HepG2 (cell line): ENCODE measurements around the gene ZFAND2B. TPM values are rescaled to one million over a fixed set of nuclear protein-coding genes. Genes with fewer than 3 reads are reported as not detected.

Experiments used
- ATAC-seq: fragments of 200-7000 bp; cut with Tn5 transposase; 3 replicates; pipeline ENCODE4 v1.9.1; 2020; ENCODE audit warnings: mild to moderate bottlenecking, moderate library complexity
- BruUV-seq: library from RNA; stranded (reverse); fragments of 400-500 nt; replicated peaks from 2 replicates; lab custom pipeline; 2021; lab: Mats Ljungman, UMichigan
- CTCF ChIA-PET: fragments of 300-600 bp; formaldehyde crosslinking; extraction: SDS; loops from one replicate; lab custom pipeline; 2021; ENCODE audit warnings: low total read pairs, inconsistent platforms, low intra/inter-chr PET ratio; lab: Yijun Ruan, JAX
- POLR2A ChIA-PET: fragments of 350-600 bp; sonication (Branson Sonifier 250); formaldehyde crosslinking; loops from one replicate; lab custom pipeline; 2020; ENCODE audit warnings: antibody characterized with exemption, inconsistent platforms; lab: Yijun Ruan, JAX
- DNase-seq: peaks from one replicate; pipeline ENCODE4 v3.0.0-alpha.2; 2015; ENCODE audit warnings: low spot score
- FAIRE-seq: peaks from 3 replicates; lab custom pipeline; 2011; peaks lifted over from hg19 to GRCh38; lab: Jason Lieb, UNC
- H2AFZ ChIP-seq: one replicate; pipeline ENCODE4 v1.6.1; 2011; ENCODE audit warnings: low read length, inconsistent platforms
- H3K27ac ChIP-seq: fragments of 300-600 bp; 3 replicates; pipeline ENCODE4 v1.8.0; 2011; ENCODE audit warnings: mixed run types, mild to moderate bottlenecking, mixed read lengths, low read length, inconsistent platforms; ENCODE audit not compliant: insufficient read depth; ENCODE audit errors: extremely low read length
- H3K27me3 ChIP-seq, 2 experiments: fragments of 200-600 bp in 1 of 2; 2 replicates in 1 of 2; 3 replicates in 1 of 2; pipeline versions ENCODE4 v1.6.0 to v1.8.0; 2011; ENCODE audit warnings: low read length in 2 of 2, mild to moderate bottlenecking in 2 of 2, moderate library complexity in 2 of 2, inconsistent platforms in 1 of 2; ENCODE audit not compliant: insufficient read depth in 2 of 2, control insufficient read depth in 1 of 2
- H3K36me3 ChIP-seq, 2 experiments: fragments of 200-600 bp in 1 of 2; replicated peaks in 1 of 2; 2 replicates in 1 of 2; 3 replicates in 1 of 2; pipeline versions ENCODE4 v1.5.1 to v1.8.0; 2011; ENCODE audit warnings: low read length in 2 of 2, inconsistent platforms in 1 of 2; ENCODE audit not compliant: insufficient read depth in 2 of 2, control insufficient read depth in 1 of 2
- H3K4me1 ChIP-seq: 2 replicates; pipeline ENCODE4 v1.5.1; 2012; ENCODE audit warnings: low read length, inconsistent platforms; ENCODE audit not compliant: insufficient read depth
- H3K4me2 ChIP-seq: 2 replicates; pipeline ENCODE4 v1.6.0; 2011; ENCODE audit warnings: low read depth, low read length, inconsistent platforms
- H3K4me3 ChIP-seq, 3 experiments: fragments of 200-600 bp in 1 of 3; sonication (generic), shearing (Covaris generic) in 1 of 3; replicated peaks in 1 of 3; 2 replicates each; pipeline ENCODE4 v1.5.1; 2011 to 2016; ENCODE audit warnings: low read length in 3 of 3, inconsistent platforms in 2 of 3, low read depth in 2 of 3, mild to moderate bottlenecking in 2 of 3, control low read depth in 1 of 3, mixed read lengths in 1 of 3; ENCODE audit not compliant: insufficient read depth in 1 of 3
- H3K79me2 ChIP-seq: one replicate; pipeline ENCODE4 v1.6.1; 2011; ENCODE audit warnings: low read length, inconsistent platforms; ENCODE audit not compliant: insufficient read depth
- H3K9ac ChIP-seq: 2 replicates; pipeline ENCODE4 v1.6.0; 2011; ENCODE audit warnings: mild to moderate bottlenecking, low read depth, low read length, inconsistent platforms; ENCODE audit not compliant: insufficient read depth
- H3K9me3 ChIP-seq: 2 replicates; pipeline ENCODE4 v1.5.1; 2012; ENCODE audit warnings: mild to moderate bottlenecking, low read length
- H4K20me1 ChIP-seq: 2 replicates; pipeline ENCODE4 v1.6.0; 2011; ENCODE audit warnings: inconsistent platforms, mild to moderate bottlenecking, low read length, moderate library complexity; ENCODE audit not compliant: insufficient read depth
- BRCA1 ChIP-seq: sonication (generic); formaldehyde crosslinking; IDR thresholded peaks from 2 replicates; pipeline ENCODE4 v1.4.0; 2020; ENCODE audit warnings: missing genetic modification reagents
- CBX1 ChIP-seq: IDR thresholded peaks from one replicate; pipeline ENCODE4 v1.6.1; 2016; ENCODE audit warnings: antibody characterized with exemption, low read depth
- HDAC6 ChIP-seq: fragments of 200-600 bp; sonication (generic); IDR thresholded peaks from 2 replicates; pipeline ENCODE4 v1.7.0; 2017; ENCODE audit warnings: mild to moderate bottlenecking, antibody characterized with exemption, low read length, low read depth
- HOXA3 ChIP-seq: sonication (generic); formaldehyde crosslinking; IDR thresholded peaks from 2 replicates; pipeline ENCODE4 v1.5.0; 2020; ENCODE audit warnings: missing genetic modification reagents
- MIER2 ChIP-seq: IDR thresholded peaks from 2 replicates; pipeline ENCODE4 v1.6.1; 2016; ENCODE audit warnings: missing biosample characterization, missing genetic modification reagents
- MZF1 ChIP-seq: sonication (generic); formaldehyde crosslinking; IDR thresholded peaks from 2 replicates; pipeline ENCODE4 v1.8.1; 2023; ENCODE audit warnings: mild to moderate bottlenecking, missing genetic modification reagents, borderline replicate concordance
- SMAD9 ChIP-seq: sonication (generic); formaldehyde crosslinking; IDR thresholded peaks from 2 replicates; pipeline ENCODE4 v1.5.1; 2020; ENCODE audit warnings: mild to moderate bottlenecking, missing genetic modification reagents
- STAT5B ChIP-seq: sonication (generic); formaldehyde crosslinking; IDR thresholded peaks from 2 replicates; pipeline ENCODE4 v1.4.0; 2020; ENCODE audit warnings: missing genetic modification reagents
- ZC3H4 ChIP-seq: sonication (generic); formaldehyde crosslinking; IDR thresholded peaks from 2 replicates; pipeline ENCODE4 v1.4.0; 2020; ENCODE audit warnings: missing genetic modification reagents, borderline replicate concordance
- ZNF12 ChIP-seq: sonication (generic); formaldehyde crosslinking; IDR thresholded peaks from 2 replicates; pipeline ENCODE4 v1.5.0; 2020; ENCODE audit warnings: missing genetic modification reagents
- ZNF772 ChIP-seq: sonication (generic); formaldehyde crosslinking; IDR thresholded peaks from 2 replicates; pipeline ENCODE4 v1.5.0; 2020; ENCODE audit warnings: mild to moderate bottlenecking, missing genetic modification reagents
- ZSCAN9 ChIP-seq: IDR thresholded peaks from 2 replicates; pipeline ENCODE4 v1.6.1; 2016; ENCODE audit warnings: borderline replicate concordance
- WGBS: methylation state at CpG from one replicate; pipeline ENCODE4 v1.1.6; 2017; ENCODE audit warnings: low lambda C conversion rate; 5-methylcytosine and 5-hydroxymethylcytosine counted together
- in situ Hi-C: cut with HindIII; loops from 2 replicates; pipeline ENCODE4 v1.10.0; 2017; ENCODE audit warnings: low pct_unique_long_range_greater_than_20kb; ENCODE audit not compliant: extremely low pct_ligation_motif_present
- intact Hi-C: fragments of 100-400 bp; cut with micrococcal nuclease; formaldehyde crosslinking; loops from one replicate; pipeline ENCODE4 v1.10.0; 2022; ENCODE audit not compliant: unreplicated experiment
- polyA plus RNA-seq, 8 experiments: library from polyadenylated mRNA; depleted of rRNA in 3 of 8; stranded (reverse) in 7 of 8; unstranded in 1 of 8; fragments of >200 nt; fragmentation: Illumina TruSeq in 4 of 8; extraction: Trizol in 4 of 8; gene quantifications; 2 replicates each; pipeline versions ENCODE4 v1.2.1 to v1.2.3, GENCODE V29; 2011 to 2016; ENCODE audit warnings: low read depth in 4 of 8, missing spikeins in 1 of 8, mixed read lengths in 1 of 8; ENCODE audit not compliant: insufficient read depth in 1 of 8
- total RNA-seq, 5 experiments: library from RNA; depleted of rRNA; stranded (reverse); fragments of >200 nt; fragmentation: Illumina TruSeq; extraction: Trizol; gene quantifications; 2 replicates each; pipeline ENCODE4 v1.2.3, GENCODE V29; 2016; ENCODE audit warnings: low read depth in 1 of 5
- TF ChIP-seq, protein P1 (sequence below): sonication (generic); formaldehyde crosslinking; conservative IDR thresholded peaks from 2 replicates; pipeline ENCODE4 v1.4.0; 2020; ENCODE audit warnings: missing genetic modification reagents
- TF ChIP-seq, protein P2 (sequence below): sonication (generic); formaldehyde crosslinking; IDR thresholded peaks from 2 replicates; pipeline ENCODE4 v1.4.0; 2020; ENCODE audit warnings: missing genetic modification reagents, mild to moderate bottlenecking, borderline replicate concordance

Gene ZFAND2B
- total and polyA plus RNA-seq, 2 of the 13 experiments (the other 11 are each of a cell fraction or from before 2014, with no cell fraction given) = 53.3 to 115 TPM

DNA sequence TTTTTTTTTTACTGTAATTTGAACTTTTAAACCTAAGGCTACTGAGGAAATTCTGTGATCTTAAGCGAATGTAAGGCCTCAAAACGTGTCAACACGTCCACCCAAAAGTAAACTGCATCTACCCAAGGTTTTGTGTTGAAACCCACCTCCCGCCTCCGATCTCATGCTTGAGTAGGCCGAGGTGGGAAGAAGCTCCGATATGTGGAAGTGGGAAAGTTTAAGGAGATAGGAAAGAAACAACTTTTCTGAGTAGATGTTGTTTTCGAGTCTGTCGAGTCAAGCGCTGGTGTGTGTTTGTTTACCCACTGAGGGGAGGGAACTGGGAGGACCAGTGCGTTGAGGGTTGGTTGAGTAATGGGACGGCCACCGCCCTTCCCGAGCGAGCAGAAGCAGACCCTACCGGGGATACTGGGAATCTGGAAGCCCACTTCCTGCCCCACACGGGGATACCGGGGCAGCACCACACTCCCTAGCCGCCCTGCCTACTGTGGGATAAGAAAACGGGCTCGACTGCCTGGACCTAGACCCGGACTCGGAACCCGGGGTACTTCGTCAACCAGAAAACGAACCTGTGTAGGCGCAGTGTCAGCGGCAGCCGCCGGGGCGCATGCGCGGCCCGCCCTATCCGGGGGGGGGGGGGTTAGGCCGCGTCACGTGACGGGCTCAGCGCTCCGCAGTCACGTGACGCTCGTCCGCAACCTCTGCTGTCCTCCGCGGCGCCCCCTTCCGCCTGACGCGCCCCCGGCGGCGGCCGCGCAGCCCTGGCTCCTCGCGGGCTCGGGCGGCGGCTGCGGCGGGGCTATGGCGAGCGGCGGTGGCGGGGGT, 28.8 kb upstream of the ZFAND2B start, which contains the start of gene RETREG2 (continued):
- TF ChIP-seq, protein P1, sequence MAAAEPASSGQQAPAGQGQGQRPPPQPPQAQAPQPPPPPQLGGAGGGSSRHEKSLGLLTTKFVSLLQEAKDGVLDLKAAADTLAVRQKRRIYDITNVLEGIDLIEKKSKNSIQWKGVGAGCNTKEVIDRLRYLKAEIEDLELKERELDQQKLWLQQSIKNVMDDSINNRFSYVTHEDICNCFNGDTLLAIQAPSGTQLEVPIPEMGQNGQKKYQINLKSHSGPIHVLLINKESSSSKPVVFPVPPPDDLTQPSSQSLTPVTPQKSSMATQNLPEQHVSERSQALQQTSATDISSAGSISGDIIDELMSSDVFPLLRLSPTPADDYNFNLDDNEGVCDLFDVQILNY = 0 out of 2 replicates have a peak, but pooled peaks have one; percentile 28
- TF ChIP-seq ZC3H4 (CRISPR knock-in tag) (peak; percentile 93), MIER2 (CRISPR knock-in tag) (peak; percentile 40; the same call in 1 of the 2 replicates), SMAD9 (CRISPR knock-in tag) (no peak; the same call in 1 of the 2 replicates), HDAC6 (no peak)

DNA sequence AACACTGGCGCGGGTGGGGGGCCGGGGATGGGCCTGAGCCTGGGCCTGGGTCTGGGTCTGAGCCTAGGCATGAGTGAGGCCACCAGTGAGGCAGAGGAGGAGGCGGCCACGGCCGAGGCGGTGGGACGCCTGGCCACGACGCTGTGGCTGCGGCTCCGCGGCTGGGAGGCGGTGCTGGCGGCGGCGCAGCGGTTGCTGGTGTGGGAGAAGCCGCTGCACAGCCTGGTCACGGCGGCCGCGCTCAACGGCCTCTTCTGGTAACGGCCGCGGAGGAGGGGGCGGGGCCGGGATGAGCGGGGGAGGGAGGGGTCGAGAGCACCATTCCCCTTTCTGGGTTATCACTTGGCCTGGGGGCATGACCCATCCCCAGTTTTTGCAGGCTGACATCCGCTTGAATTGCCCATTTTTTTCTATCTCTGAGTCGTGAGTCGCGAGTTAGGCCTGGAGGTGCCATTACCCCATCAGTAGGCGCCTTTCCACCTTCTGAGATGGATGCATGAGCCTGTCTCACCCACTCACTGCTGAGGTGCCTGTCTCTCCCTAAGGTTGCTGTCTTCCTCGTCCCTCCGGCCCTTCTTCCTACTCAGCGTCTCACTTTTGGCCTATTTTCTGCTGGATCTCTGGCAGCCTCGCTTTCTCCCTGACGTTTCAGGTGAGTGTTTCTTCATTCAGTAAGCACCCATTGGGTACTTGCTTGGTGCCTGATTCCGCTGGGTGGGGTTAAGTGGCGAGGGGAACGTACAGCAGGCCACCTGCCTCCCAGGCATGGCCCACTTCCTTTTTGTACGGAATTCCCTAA, 28.0 kb upstream of the ZFAND2B start:
- no peak overlapping the region for H2AFZ ChIP-seq
- H3K36me3 ChIP-seq = peaks cover 31 to 57% of the 10 kb centered on the region in 2 experiments
- CTCF ChIA-PET = interaction anchor here (1.7 kb wide), 1 partner anchor 18 kb away, joined by 4 read pairs; the partner anchor contains the start of gene NHEJ1
- BruUV-seq = no TSS peak
- DNase-seq (no peak), ATAC-seq (peak; percentile 1), FAIRE-seq (no peak)
- no peaks in the 10 kb centered on the region for H3K9me3 ChIP-seq
- peaks cover 37% of the 10 kb centered on the region for H3K4me1 ChIP-seq
- intact Hi-C loops = no loop called here
- peak overlapping the region; percentile 90 for H3K27ac ChIP-seq
- WGBS = 8% methylated on average over 32 of the region's 45 CpGs
- H3K9ac ChIP-seq = peak overlapping the region; percentile 82
- H4K20me1 ChIP-seq = no peaks in the 10 kb centered on the region
- no peaks in the 10 kb centered on the region; a peak in 1 of 5 replicates for H3K27me3 ChIP-seq
- in situ Hi-C loops = no loop called here
- H3K4me3 ChIP-seq = peak overlapping the region; percentile 72 to 87 (median 79)
- H3K4me2 ChIP-seq = peak overlapping the region; percentile 100
- POLR2A ChIA-PET = interaction anchor here (1.3 to 10.4 kb wide), 3 partner anchors 21 to 30 kb away, joined by 3 to 227 read pairs (median 6); partner anchors contain the start of gene ZFAND2B
- peaks cover 26% of the 10 kb centered on the region for H3K79me2 ChIP-seq
- TF ChIP-seq HOXA3 (CRISPR knock-in tag) = no peak
- no peak for TF ChIP-seq ZNF12 (CRISPR knock-in tag)
- TF ChIP-seq BRCA1 (CRISPR knock-in tag) = peak; percentile 5; the same call in 1 of the 2 replicates
- TF ChIP-seq ZNF772 (CRISPR knock-in tag) = peak; percentile 10; the same call in 1 of the 2 replicates
- TF ChIP-seq, protein P2, sequence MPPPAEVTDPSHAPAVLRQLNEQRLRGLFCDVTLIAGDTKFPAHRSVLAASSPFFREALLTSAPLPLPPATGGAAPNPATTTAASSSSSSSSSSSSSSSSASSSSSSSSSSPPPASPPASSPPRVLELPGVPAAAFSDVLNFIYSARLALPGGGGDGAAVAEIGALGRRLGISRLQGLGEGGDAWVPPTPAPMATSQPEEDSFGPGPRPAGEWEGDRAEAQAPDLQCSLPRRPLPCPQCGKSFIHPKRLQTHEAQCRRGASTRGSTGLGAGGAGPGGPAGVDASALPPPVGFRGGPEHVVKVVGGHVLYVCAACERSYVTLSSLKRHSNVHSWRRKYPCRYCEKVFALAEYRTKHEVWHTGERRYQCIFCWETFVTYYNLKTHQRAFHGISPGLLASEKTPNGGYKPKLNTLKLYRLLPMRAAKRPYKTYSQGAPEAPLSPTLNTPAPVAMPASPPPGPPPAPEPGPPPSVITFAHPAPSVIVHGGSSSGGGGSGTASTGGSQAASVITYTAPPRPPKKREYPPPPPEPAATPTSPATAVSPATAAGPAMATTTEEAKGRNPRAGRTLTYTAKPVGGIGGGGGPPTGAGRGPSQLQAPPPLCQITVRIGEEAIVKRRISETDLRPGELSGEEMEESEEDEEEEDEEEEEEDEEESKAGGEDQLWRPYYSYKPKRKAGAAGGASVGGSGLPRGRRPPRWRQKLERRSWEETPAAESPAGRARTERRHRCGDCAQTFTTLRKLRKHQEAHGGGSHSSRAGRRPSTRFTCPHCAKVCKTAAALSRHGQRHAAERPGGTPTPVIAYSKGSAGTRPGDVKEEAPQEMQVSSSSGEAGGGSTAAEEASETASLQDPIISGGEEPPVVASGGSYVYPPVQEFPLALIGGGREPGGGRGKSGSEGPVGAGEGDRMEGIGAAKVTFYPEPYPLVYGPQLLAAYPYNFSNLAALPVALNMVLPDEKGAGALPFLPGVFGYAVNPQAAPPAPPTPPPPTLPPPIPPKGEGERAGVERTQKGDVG (CRISPR knock-in tag) = no peak
- TF ChIP-seq STAT5B (CRISPR knock-in tag) = no peak
- TF ChIP-seq MZF1 (CRISPR knock-in tag) = no peak
- no peak for TF ChIP-seq ZSCAN9
- TF ChIP-seq CBX1 = peak; percentile 2
